Fibroblast of upper back skin (primary cell): ENCODE measurements around the gene KCNG2.
"Not testable (repeated sequence)": the region's sequence is repeated elsewhere in the genome, so short reads cannot be mapped to it uniquely, and the experiment has no call there.

Experiments used
- DNase-seq: peaks from one replicate; pipeline ENCODE4 v3.0.0-alpha.2; 2013

Gene KCNG2

DNA sequence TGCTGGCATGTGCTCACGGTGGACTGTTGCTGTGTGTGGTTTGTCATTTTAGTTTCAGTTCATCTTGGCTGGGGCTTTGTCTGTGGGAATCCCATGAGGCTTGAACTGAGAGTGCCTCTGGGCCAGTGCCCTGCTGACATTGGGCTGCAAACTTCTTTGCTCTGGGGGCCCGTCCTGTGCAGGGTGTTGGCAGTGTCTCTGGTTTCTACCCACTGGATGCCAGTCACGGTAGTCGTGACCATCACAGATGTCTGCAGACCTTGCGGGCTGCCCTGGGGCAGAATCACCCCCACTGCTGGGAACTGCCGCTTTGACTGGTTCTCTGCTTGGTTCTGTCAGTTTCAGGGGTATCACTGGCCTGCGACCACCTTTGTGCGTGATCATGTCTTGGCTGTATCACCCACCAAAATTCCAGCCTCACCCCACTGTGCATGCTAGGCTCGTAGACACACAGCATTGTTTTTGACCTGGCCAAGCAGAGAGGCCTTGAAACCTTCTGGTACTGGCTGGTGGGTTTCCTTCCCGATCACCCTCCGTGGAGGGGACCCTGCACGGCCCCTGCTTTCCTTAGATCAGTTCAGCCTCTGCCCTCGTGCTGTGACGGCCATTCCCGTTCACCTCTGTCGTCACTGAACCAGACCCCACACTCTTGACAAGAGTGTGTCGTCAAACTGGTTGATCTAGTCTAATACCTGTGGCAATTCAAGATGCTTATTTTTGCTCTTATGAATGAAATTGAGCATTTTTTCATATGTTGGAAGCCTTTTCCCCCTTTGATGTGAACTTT is 57.6 kb downstream of the KCNG2 start:
- no peak for DNase-seq

DNA sequence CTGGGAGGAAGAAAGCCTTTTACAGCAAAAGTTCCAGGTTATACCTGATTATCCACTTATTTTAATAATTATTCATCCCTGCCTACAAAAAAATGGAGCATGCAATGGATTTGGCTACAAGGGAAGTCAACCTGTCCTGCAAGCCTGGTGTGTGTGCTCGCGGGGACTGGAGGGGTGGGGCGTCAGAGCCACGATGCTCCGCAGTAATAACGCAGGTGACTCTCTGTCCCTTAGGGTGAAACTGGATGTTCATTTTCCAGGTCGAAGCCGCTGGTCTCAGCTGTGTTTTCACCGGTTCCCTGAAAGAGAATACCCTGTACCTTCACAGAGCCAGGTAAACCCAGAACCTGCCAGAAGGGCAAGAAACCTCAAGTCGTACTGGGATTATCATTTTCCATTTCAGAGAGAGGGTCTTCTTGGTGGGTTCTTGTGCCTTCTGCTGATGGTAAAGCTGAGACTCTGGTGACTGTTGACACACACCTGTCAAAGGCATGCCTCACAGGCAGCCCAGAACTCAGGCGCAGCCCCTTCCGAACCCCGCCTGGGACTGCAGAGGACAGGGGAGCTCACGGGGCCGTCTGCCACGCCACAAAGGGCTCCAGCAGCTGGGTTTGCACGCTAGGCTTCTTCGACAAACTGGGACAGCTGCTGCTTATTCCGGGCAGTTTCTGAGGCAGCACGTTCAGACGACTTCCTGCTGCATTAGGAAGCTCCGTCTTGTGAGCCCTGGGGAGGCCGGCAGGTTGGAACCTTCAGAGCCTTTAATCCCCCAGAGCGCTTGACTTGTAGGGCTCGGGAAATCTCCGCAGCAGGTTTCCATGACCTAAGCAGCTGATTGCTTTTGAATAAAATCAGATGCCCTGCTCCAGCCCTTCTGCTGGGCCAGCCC is 58.6 kb downstream of the KCNG2 start:
- peak; percentile 15 for DNase-seq

DNA sequence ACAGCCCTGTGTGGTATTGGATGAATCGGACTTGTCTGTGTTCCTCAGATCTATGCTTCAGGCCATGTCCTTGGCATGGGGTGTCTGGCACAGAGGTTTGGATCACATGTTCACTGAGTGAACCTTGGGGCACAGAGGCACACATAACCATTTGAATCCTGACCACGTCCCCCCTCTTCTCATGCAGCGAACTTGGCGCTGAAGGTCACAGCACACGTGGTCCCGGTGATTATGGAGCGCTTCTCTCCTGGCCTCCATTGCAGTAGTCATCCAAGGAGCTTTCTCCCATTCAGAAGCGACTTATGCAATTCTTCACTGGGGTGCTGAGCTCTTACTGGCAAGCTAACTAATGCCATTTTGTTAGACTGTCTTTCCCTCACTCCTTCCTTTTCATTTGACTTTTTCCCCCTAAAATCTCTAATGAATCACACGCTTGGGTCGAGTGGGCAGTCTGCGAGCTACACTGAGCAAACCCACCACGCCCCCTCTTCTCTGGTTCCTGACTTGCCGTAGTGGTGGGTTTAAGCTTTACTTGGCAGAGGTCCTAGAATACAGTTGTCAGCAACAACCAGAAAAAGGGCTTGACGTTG is 59.4 kb downstream of the KCNG2 start:
- peak; percentile 54 for DNase-seq

DNA sequence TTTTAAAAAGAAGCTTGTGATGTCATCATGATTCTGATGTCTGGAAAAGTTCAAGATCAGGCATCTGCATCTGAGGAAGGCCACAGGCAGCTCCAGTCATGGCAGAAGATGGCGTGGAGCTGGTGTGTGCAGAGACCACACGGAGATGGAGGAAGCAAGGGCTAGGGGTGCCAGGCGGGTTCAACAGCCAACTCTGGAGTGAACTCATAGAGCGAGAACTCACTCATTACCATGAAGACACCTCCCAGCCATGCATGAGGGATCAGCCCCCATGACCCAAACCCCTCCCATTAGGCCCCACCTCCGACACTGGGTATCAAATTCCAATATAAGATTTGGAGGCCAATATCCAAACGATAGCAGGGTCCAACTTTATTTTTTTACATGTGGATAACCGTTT is 61.6 kb downstream of the KCNG2 start:
- no peak for DNase-seq

DNA sequence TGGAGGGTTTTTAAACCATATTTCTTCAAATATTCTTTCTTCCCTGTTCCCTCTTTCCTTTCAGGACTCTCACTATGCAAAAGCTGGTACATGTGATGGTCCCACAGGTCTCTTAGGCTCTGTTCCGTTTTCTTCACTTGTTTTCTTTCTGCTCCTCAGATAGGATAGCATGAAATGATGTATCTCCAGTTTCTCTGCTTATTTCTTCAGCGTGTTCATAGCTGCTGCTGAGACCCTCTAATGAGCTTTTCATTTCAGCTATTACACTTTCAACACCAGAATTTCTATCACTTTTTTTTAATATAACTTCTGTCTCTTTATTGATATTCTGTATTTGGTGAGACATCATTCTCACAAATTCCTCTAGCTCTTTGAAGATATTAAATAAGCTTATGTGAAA is 63.9 kb downstream of the KCNG2 start:
- no peak for DNase-seq

DNA sequence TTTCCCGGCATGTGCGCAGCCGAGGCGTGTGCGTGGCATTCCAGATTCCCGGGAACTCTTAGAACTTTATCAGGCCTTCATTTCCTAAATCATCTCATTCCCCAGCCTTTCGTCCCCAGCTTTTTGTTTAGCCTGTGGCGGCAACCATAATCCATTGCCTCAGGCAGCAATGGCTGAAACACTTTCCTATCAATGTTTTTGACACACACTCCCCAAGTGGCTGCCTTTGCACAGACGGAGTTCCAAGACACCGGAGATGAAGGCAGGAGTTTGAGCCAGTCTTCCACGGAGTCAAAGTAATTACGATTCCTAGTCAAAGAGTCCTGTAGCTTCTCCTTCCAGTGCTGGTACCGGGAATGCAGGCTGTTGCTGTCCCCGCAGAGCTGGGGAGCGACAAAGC is 64.8 kb downstream of the KCNG2 start:
- DNase-seq, result no peak

DNA sequence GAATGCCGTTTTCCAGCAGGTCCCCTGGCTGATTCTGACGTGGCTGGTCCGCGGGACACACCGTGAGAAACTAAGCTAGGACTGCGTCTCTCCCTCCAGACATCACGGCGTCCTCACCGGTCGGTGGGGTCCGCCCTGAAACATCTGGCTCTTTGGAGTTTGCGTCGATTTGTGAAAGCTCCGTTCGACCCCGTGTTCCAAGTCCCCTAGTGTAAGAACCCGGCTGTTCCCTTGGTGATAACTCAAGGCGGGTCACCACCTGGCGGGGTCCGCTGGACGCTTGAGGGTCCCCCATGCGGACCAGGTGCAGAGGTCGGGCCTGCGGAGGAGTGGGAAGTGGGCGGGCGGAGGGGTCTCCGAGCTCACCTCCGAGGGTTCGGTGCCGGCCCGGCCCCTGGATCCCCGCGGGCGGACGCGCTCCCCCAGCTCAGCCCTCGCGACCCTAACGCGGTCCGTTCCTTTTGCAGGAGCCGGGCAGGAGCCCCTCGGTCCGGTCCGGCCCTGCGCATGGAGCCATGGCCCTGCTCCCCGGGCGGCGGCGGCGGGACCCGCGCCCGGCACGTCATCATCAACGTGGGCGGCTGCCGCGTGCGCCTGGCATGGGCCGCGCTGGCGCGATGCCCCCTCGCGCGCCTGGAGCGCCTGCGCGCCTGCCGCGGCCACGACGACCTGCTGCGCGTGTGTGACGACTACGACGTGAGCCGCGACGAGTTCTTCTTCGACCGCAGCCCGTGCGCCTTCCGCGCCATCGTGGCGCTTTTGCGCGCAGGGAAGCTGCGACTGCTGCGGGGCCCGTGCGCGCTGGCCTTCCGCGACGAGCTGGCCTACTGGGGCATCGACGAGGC is 65.6 kb downstream of the KCNG2 start:
- DNase-seq, result no peak

DNA sequence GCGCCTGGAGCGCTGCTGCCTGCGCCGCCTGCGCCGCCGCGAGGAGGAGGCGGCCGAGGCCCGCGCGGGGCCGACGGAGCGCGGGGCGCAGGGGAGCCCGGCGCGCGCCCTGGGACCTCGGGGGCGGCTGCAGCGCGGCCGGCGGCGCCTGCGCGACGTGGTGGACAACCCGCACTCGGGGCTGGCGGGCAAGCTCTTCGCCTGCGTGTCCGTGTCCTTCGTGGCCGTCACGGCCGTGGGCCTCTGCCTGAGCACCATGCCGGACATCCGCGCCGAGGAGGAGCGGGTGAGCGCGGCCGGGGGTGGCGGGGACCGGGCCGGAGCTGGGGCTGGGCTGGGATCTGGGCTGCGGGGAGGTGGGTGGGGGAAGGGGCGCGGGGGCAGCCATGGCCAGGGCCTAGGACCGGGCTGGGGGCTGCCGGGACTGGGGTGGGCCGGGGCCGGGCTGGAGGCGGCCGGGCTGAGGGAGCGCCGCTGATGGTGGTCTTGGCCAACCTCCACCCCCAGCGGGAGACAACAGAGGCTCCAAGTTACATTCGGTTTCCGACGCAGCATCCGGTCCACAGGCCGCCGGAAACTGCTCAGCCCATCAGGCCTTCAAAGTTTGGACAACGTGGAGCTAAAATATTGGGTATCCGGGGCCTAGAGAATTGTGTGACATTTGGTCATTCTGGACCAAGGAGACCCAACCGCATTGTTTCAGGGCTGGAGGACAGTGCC is 66.4 kb downstream of the KCNG2 start:
- no peak for DNase-seq

DNA sequence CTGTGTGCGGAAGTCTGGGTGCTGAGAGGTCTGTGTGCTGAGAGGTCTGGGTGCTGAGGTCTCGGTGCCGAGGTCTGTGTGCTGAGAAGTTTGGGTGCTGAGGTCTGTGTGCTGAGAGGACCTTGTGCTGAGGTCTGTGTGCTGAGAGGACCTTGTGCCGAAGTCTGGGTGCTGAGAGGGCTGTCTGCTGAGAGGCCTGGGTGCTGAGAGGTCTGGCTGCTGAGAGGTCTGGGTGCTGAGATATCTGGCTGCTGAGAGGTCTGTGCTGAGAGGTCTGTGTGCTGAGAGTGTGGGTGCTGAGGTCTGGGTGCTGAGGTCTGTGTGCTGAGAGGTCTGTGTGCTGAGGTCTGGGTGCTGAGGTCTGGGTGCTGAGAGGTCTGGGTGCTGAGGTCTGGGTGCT is 67.2 kb downstream of the KCNG2 start:
- not testable (repeated sequence) for DNase-seq

DNA sequence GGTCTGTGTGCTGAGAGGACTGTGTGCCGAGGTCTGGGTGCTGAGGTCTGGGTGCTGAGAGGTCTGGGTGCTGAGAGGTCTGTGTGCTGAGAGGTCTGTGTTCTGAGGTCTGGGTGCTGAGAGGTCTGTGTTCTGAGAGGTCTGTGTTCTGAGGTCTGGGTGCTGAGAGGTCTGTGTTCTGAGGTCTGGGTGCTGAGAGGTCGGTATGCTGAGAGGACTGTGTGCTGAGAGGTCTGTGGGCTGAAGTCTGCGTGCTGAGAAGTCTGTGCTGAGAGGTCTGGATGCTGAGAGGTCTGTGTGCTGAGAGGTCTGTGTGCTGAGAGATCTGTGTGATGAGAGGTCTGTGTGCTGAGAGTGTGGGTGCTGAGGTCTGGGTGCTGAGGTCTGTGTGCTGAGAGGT is 68.2 kb downstream of the KCNG2 start:
- not testable (repeated sequence) for DNase-seq

DNA sequence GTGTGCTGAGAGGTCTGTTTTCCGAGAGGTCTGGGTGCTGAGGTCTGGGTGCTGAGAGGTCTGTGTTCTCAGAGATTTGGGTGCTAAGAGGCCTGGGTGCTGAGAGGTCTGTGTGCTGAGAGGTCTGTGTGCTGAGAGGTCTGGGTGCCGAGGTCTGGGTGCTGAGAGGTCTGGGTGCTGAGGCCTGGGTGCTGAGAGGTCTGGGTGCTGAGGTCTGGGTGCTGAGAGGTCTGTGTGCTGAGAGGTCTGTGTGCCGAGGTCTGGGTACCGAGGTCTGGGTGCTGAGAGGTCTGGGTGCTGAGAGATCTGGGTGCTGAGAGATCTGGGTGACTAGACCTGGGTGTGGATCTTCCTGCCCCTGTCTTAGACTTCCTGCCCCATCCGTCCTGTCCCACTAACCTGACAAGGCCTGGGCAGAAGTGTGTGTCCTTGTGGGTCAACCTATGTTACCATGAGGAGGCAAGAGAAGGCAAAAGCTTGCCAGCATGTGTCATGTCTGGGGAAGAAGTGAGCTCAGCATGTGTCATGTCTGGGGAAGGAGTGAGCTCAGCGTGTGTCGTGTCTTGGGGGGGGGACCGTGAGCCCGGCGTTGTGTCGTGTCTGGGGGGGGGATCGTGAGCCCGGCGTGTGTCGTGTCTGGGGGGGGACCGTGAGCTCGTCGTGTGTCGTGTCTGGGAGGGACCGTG is 69.3 kb downstream of the KCNG2 start:
- no peak for DNase-seq

DNA sequence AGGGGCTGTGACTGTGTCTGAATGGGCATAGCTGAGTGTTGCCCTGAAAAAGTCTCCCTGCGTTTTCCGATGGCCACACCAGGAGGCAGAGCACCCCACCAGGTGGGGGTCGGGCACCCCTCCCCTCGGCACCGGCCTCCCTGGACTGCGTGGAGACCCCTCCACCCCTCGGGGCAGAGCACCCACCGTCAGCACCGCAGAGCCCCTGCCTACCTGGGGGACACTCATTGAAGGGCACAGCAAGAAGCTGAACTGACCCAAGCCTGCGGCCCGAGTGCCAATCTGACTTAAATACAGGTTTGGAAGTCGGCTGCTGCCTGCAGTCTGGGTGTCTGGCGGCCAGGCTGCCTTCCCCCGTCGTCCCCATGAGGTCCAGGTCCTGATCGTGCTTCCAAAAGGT is 69.9 kb downstream of the KCNG2 start:
- no peak for DNase-seq

DNA sequence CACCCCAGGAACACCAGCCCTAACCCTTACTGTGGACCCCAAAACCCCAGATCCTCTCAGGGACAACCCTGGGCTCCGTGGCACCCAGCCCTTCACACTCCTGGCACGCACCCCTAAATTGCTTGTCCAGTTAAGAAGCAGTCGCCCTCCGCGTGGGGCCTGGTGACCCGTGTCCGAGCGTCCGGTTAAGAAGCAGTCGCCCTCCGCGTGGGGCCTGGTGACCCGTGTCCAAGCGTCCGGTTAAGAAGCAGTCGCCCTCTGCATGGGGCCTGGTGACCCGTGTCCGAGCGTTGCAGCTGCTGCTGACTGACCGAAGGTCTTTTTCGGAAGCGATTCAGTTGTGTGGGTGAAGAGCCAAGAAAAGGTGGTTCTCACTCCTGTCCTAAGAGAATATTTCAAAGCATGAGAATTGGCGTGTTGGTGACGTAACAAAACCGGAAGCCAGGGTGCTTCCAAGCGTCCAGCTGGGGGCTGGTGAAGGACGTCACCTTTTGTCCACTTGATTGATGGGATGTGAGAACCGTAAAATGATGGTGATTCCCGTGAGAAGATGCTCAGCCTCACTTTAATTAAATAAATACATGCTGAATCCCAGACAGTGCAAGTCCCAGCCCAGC is 70.5 kb downstream of the KCNG2 start:
- no peak for DNase-seq

DNA sequence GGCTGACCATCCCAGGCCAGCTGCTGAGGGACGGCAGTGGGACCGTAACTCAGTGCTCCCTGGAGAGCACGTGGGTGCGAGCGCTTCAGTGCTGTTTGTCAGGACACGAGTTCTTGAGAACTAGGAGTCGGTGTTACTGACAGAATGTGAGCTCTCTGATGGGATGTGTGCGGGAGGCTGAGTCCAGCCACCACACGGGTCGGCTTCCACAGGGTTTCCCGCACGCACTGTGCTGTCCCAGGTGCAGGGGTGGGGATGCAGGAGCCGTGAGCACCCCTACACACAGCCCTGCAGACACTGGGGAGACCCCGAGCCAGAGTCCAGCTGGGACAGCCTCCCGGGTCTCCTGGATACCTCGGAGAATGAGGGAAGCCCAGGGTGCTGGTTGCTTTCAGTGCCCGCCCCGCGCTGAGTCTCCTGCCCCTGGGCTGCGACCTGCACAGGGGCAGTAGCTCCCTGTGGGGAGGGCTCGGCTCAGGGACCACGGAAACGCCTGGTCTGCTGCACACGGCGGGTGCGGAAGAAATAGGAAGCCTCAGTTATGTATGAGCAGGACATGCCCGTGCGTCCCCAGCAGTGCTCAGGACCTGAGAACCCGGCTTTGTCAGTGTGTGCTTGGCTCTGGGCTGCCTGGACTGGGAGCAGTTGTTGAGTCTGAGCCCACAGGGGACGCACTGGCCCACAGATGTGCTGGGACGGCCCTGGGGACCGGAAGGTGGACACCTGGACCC is 71.2 kb downstream of the KCNG2 start:
- no peak for DNase-seq

DNA sequence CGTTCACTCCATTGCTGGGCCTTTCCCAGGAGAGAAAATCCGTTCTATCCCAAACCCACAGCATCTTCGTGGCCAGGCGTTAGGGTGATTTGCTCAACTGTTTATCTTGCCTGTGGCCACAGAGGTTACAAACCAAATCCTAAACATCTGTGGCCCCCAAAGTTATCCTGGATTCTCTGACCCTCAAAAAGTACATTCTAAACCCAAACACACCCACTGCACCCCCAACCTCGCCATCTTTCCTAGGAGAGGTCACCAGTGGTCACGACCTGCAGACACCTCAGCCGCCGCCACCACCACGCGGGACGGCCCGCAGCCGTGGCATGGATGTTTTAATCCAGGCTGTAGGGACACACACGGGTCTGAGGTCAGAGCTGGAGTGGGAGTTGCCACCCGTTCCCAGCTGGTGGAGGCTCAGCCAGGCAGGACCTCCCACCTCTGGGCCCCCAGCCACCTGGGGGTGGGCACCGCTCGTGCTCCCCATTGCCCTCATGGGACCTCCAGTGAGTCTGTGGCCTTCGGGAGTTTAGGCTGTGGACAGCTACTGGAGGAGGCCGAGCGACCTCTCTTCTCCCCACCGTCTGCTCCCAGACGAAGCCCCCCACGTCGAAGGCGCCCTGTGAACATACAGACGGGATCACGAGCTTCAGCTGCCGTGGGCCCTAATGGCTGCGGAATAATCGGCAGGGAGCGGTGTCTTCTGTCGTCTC is 72.0 kb downstream of the KCNG2 start:
- DNase-seq, result no peak

DNA sequence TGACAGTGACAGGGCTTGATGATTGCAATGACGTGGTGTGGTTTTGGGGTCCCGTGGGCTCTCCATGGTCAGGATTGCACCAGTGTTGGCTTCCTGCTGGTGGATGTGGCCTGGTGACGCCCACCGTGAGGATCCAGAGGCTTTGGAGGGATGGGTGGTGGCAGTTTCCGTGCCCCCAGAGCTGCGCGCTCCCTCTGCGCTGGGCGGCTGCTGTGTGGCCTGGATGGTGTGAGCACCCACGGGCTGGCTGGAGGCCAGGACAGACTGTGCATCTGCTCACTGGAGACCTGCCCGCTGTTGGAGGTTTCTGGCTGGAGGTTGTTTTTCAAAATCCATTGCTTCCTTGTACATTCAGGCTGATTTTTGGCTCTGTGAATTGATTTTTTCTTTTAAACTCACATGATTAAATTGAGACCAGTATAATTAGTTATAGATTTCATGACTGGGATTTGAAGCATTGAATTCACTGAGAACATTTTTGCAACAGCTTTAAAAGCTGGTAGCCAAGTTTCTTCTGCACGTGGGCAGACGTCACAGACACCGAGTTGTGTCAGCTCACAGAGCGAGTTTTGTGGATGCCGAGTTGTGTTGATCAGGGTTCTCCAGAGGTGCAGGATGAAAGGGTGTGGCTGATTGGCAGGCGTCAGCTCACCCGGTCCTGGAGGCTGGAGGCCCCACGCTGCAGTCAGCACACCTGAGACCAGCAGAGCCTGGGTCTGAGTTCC is 72.7 kb downstream of the KCNG2 start:
- DNase-seq, result no peak

DNA sequence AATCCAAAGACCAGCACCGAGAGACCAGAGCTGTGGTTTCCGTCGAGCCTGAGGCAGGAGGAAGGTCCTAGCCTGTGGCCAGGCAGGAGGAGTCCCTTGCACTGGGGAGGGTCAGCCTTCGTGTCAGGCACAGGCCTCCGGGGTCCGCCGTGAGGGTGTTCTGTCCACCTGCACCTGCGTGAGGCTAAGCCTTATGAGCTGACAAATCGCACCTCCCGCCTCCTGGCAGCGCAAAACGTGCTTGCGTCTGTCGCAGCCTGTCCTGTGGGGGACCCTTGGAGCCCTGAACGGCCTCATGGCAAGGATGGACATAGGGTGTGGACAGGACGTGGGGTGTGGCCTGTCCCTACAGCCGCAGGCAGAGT is 73.3 kb downstream of the KCNG2 start:
- DNase-seq, result no peak

DNA sequence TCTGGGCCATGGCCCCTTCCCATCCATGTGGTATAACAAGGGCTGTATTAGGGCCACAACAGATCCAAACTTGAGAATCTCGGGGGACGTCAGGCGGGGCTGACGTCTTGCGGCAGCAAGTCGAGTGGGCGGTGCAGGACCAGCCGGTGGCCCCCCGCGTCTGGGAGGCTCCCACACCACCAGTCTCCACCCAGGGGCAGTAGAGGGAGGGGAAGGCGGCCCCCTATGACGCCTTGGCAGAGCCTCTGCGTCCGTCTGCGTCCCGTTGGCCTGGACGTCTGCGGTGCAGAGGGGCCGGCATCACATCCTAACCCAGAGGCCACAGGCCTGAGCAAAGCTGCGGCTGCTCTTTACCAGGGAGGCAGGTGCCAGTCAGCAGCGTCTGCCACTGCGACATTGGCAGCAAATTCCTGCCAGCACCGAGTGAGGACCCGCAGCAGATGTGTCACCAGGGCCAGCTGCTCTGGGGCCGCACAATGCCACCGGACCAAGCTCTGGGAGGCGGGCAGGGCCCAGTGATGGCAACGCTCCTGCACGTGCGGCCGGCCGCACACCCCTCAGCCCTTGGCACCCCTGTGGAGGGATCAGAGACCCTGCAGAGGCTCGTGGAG is 73.8 kb downstream of the KCNG2 start:
- no peak for DNase-seq
